Dedifferentiated amniotic fluid mesenchymal stem cell (primary cell): ENCODE data around the gene TMEFF2.
"Not testable (repeated sequence)": the region's sequence is repeated elsewhere in the genome, so short reads cannot be mapped to it uniquely, and the experiment has no call there.

ENCODE experiments used
- DNase-seq: peaks from one replicate; pipeline ENCODE4 v3.0.0-alpha.2; 2016; ENCODE audit errors: extremely low spot score

Gene TMEFF2

GRCh38 chr2:192183296-192183695, 11.4 kb downstream of the TMEFF2 start:
- no peak for DNase-seq

- DNase-seq = no peak
Observed at GRCh38 chr2:192166946-192167345, 27.8 kb downstream of the TMEFF2 start.

- DNase-seq = no peak
Observed at GRCh38 chr2:192165842-192166241, 28.9 kb downstream of the TMEFF2 start.

- peak; percentile 80 for DNase-seq
Observed at GRCh38 chr2:192162392-192163042, 32.2 kb downstream of the TMEFF2 start.

- no peak for DNase-seq
Observed at GRCh38 chr2:192161656-192162290, 33.0 kb downstream of the TMEFF2 start.

- no peak for DNase-seq
Observed at GRCh38 chr2:192159736-192160135, 35.0 kb downstream of the TMEFF2 start.

- DNase-seq = no peak
Observed at GRCh38 chr2:192159208-192159607, 35.5 kb downstream of the TMEFF2 start.

GRCh38 chr2:192157776-192158175, 37.0 kb downstream of the TMEFF2 start:
- DNase-seq = no peak

GRCh38 chr2:192155511-192156118, 39.1 kb downstream of the TMEFF2 start:
- peak; percentile 65 for DNase-seq

GRCh38 chr2:192153561-192153960, 41.2 kb downstream of the TMEFF2 start:
- DNase-seq = no peak

- DNase-seq = no peak
Observed at GRCh38 chr2:192151853-192152252, 42.9 kb downstream of the TMEFF2 start.

- no peak for DNase-seq
Observed at GRCh38 chr2:192150166-192150565, 44.6 kb downstream of the TMEFF2 start.

- peak; percentile 38 for DNase-seq
Observed at GRCh38 chr2:192148620-192149321, 46.0 kb downstream of the TMEFF2 start.

GRCh38 chr2:192148241-192148619, 46.5 kb downstream of the TMEFF2 start:
- no peak for DNase-seq

GRCh38 chr2:192146069-192147015, 48.4 kb downstream of the TMEFF2 start:
- DNase-seq = peak; percentile 35

- no peak for DNase-seq
Observed at GRCh38 chr2:192145496-192145895, 49.2 kb downstream of the TMEFF2 start.

- no peak for DNase-seq
Observed at GRCh38 chr2:192140236-192140839, 54.4 kb downstream of the TMEFF2 start.

- DNase-seq = no peak
Observed at GRCh38 chr2:192139813-192140212, 54.9 kb downstream of the TMEFF2 start.

- DNase-seq = no peak
Observed at GRCh38 chr2:192137451-192137850, 57.3 kb downstream of the TMEFF2 start.

- not testable (repeated sequence) for DNase-seq
Observed at GRCh38 chr2:192132604-192133003, 62.1 kb downstream of the TMEFF2 start.

GRCh38 chr2:192130312-192130711, 64.4 kb downstream of the TMEFF2 start:
- not testable (repeated sequence) for DNase-seq
